ENCODE results near the gene BSN.

- TF ChIP-seq, protein P1, sequence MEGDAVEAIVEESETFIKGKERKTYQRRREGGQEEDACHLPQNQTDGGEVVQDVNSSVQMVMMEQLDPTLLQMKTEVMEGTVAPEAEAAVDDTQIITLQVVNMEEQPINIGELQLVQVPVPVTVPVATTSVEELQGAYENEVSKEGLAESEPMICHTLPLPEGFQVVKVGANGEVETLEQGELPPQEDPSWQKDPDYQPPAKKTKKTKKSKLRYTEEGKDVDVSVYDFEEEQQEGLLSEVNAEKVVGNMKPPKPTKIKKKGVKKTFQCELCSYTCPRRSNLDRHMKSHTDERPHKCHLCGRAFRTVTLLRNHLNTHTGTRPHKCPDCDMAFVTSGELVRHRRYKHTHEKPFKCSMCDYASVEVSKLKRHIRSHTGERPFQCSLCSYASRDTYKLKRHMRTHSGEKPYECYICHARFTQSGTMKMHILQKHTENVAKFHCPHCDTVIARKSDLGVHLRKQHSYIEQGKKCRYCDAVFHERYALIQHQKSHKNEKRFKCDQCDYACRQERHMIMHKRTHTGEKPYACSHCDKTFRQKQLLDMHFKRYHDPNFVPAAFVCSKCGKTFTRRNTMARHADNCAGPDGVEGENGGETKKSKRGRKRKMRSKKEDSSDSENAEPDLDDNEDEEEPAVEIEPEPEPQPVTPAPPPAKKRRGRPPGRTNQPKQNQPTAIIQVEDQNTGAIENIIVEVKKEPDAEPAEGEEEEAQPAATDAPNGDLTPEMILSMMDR (IDR thresholded peaks at IDR 0.05), result no peak
- no peak for TF ChIP-seq POLR2A (IDR thresholded peaks at IDR 0.05)
These were observed 82.8 kb downstream of the BSN start for GRCh38 chr3:49636883-49637609.
